Measurements from ENCODE around the gene SLC25A20. TPM values are rescaled to one million over a fixed set of nuclear protein-coding genes. Genes with fewer than 3 reads are reported as not detected.

The SLC25A20 gene
- total RNA-seq, 1 donor from 2014 or later: 23.7 TPM

GRCh38 chr3:48847053-48847503 is 51.6 kb downstream of the SLC25A20 start:
- Mint-ChIP-seq H3K27ac (ENCODE audit: unreplicated experiment) (peak overlapping the region; percentile 89), H3K9me3 (ENCODE audit: low read depth) (no peaks in the 10 kb centered on the region), H3K4me1 (ENCODE audit: low read depth) (peaks cover 29% of the 10 kb centered on the region), H3K27me3 (ENCODE audit: low read depth) (no peaks in the 10 kb centered on the region), H3K4me3 (ENCODE audit: unreplicated experiment) (peak overlapping the region; percentile 85), H3K36me3 (ENCODE audit: low read depth) (peaks cover 2% of the 10 kb centered on the region)
- DNase-seq (ENCODE audit: low spot score): peak; percentile 88
- no peak for TF ChIP-seq CTCF (IDR thresholded peaks at IDR 0.05)

GRCh38 chr3:48845170-48845569 is 53.5 kb downstream of the SLC25A20 start:
- peaks cover 2% of the 10 kb centered on the region for H3K36me3 Mint-ChIP-seq (ENCODE audit: low read depth)
- H3K4me3 Mint-ChIP-seq (ENCODE audit: unreplicated experiment): peak overlapping the region; percentile 85
- peak overlapping the region; percentile 52 for H3K27ac Mint-ChIP-seq (ENCODE audit: unreplicated experiment)
- peaks cover 29% of the 10 kb centered on the region for H3K4me1 Mint-ChIP-seq (ENCODE audit: low read depth)
- TF ChIP-seq CTCF (IDR thresholded peaks at IDR 0.05): no peak
- no peak for DNase-seq (ENCODE audit: low spot score)
- H3K9me3 Mint-ChIP-seq (ENCODE audit: low read depth): no peaks in the 10 kb centered on the region
- no peaks in the 10 kb centered on the region for H3K27me3 Mint-ChIP-seq (ENCODE audit: low read depth)

GRCh38 chr3:48837163-48837562 is 61.5 kb downstream of the SLC25A20 start:
- H3K27ac Mint-ChIP-seq (ENCODE audit: unreplicated experiment): no peak overlapping the region
- no peaks in the 10 kb centered on the region for H3K27me3 Mint-ChIP-seq (ENCODE audit: low read depth)
- H3K9me3 Mint-ChIP-seq (ENCODE audit: low read depth): no peaks in the 10 kb centered on the region
- H3K36me3 Mint-ChIP-seq (ENCODE audit: low read depth): peaks cover 2% of the 10 kb centered on the region
- peaks cover 38% of the 10 kb centered on the region for H3K4me1 Mint-ChIP-seq (ENCODE audit: low read depth)
- no peak for DNase-seq (ENCODE audit: low spot score)
- H3K4me3 Mint-ChIP-seq (ENCODE audit: unreplicated experiment): no peak overlapping the region
- TF ChIP-seq CTCF (IDR thresholded peaks at IDR 0.05): no peak

GRCh38 chr3:48835650-48836366 is 62.9 kb downstream of the SLC25A20 start:
- Mint-ChIP-seq H3K27ac (ENCODE audit: unreplicated experiment) (peak overlapping the region; percentile 1), H3K4me1 (ENCODE audit: low read depth) (peaks cover 48% of the 10 kb centered on the region), H3K9me3 (ENCODE audit: low read depth) (no peaks in the 10 kb centered on the region), H3K4me3 (ENCODE audit: unreplicated experiment) (no peak overlapping the region), H3K27me3 (ENCODE audit: low read depth) (no peaks in the 10 kb centered on the region), H3K36me3 (ENCODE audit: low read depth) (peaks cover 2% of the 10 kb centered on the region)
- no peak for DNase-seq (ENCODE audit: low spot score)
- no peak for TF ChIP-seq CTCF (IDR thresholded peaks at IDR 0.05)

GRCh38 chr3:48832684-48833083 is 66.0 kb downstream of the SLC25A20 start:
- DNase-seq (ENCODE audit: low spot score): no peak
- H3K27ac Mint-ChIP-seq (ENCODE audit: unreplicated experiment): peak overlapping the region; percentile 49
- no peak overlapping the region for H3K4me3 Mint-ChIP-seq (ENCODE audit: unreplicated experiment)
- H3K4me1 Mint-ChIP-seq (ENCODE audit: low read depth): peaks cover 45% of the 10 kb centered on the region
- H3K9me3 Mint-ChIP-seq (ENCODE audit: low read depth): no peaks in the 10 kb centered on the region
- no peaks in the 10 kb centered on the region for H3K27me3 Mint-ChIP-seq (ENCODE audit: low read depth)
- no peak for TF ChIP-seq CTCF (IDR thresholded peaks at IDR 0.05)
- no peaks in the 10 kb centered on the region for H3K36me3 Mint-ChIP-seq (ENCODE audit: low read depth)

Measured in chondrocyte (in vitro differentiated cells).